ENCODE data around the gene NFIA.

Gene NFIA

DNA sequence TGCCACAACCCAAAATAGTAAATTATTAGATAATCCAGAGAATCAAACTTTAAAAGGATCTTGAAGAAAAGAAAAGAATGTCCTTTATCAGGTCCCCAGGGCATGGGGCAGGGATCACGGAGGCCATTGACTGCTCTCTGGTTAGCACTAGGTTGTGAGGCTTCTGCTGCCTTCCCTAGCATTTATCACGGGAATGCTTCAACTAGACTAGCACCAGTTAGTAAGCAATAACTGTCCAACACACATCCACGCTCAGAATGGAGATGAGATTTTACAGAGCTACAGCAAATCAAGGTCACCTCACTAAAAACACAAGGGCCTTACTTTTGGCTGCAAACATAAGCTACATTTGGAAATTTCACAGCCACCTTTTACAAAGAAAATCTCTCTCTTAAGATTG, 304.0 kb downstream of the NFIA start:
- no peaks in the 10 kb centered on the region for H3K27me3 ChIP-seq (replicated peaks)
- DNase-seq = no peak
- no peak overlapping the region for H3K27ac ChIP-seq
- H3K36me3 ChIP-seq (replicated peaks) = no peaks in the 10 kb centered on the region
- TF ChIP-seq, protein P1, sequence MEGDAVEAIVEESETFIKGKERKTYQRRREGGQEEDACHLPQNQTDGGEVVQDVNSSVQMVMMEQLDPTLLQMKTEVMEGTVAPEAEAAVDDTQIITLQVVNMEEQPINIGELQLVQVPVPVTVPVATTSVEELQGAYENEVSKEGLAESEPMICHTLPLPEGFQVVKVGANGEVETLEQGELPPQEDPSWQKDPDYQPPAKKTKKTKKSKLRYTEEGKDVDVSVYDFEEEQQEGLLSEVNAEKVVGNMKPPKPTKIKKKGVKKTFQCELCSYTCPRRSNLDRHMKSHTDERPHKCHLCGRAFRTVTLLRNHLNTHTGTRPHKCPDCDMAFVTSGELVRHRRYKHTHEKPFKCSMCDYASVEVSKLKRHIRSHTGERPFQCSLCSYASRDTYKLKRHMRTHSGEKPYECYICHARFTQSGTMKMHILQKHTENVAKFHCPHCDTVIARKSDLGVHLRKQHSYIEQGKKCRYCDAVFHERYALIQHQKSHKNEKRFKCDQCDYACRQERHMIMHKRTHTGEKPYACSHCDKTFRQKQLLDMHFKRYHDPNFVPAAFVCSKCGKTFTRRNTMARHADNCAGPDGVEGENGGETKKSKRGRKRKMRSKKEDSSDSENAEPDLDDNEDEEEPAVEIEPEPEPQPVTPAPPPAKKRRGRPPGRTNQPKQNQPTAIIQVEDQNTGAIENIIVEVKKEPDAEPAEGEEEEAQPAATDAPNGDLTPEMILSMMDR (IDR thresholded peaks at IDR 0.05; ENCODE audit: low read depth, low read length, missing control alignments) = no peak
- in situ Hi-C loops (cut with HindIII; ENCODE audit: low pct_ligation_motif_present, low sequenced_read_pairs) = no loop called here
- no peak overlapping the region for H3K4me3 ChIP-seq (ENCODE audit: low read depth, low read length)

DNA sequence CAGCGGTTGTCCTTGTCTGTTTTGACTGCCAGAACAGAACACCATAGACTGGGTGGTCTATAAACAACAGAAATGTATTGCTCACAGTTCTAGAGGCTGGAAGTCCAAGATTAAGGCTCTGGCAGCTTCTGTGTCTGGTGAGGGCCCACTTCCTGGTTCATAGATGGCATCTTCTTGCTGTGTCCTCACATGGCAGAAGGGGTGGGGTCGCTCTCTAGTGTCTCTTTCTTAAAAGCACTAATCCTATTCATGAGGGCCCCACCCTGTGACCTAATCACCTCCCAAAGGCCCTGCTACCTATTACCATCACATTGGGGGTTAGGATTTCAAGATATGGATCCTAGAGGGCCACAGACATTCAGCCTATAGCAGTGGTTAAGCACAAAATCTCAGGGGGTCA, 304.4 kb downstream of the NFIA start:
- Histone ChIP-seq H3K36me3 (replicated peaks) (no peaks in the 10 kb centered on the region), H3K4me3 (ENCODE audit: low read depth, low read length) (no peak overlapping the region), H3K27me3 (replicated peaks) (no peaks in the 10 kb centered on the region), H3K27ac (no peak overlapping the region)
- TF ChIP-seq, protein P1 (IDR thresholded peaks at IDR 0.05; ENCODE audit: low read depth, low read length, missing control alignments) = no peak
- no peak for DNase-seq
- in situ Hi-C loops (cut with HindIII; ENCODE audit: low pct_ligation_motif_present, low sequenced_read_pairs) = no loop called here

DNA sequence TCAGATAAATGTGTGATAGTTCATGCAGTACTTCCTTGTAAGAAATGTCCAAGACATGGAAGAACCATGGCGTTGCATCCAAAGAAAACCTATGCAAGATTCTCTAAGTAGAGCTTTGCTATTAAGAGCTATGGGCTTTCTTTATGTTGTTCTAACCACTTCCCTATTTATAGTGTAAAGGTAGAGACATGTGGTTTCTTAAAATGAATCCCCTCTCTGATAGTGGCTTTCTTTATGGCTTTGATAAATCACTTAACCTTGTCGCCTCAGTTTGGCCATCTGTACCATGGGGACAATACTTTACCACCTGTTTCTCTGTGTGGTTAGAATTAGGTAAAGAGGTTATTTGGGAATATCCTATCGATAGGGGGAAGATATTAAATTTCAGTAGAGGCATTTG, 305.5 kb downstream of the NFIA start:
- Histone ChIP-seq H3K27ac (peak overlapping the region; percentile 73), H3K27me3 (replicated peaks) (no peaks in the 10 kb centered on the region), H3K36me3 (replicated peaks) (no peaks in the 10 kb centered on the region), H3K4me3 (ENCODE audit: low read depth, low read length) (no peak overlapping the region)
- TF ChIP-seq, protein P1 (IDR thresholded peaks at IDR 0.05; ENCODE audit: low read depth, low read length, missing control alignments) = no peak
- DNase-seq = no peak
- in situ Hi-C loops (cut with HindIII; ENCODE audit: low pct_ligation_motif_present, low sequenced_read_pairs) = no loop called here

DNA sequence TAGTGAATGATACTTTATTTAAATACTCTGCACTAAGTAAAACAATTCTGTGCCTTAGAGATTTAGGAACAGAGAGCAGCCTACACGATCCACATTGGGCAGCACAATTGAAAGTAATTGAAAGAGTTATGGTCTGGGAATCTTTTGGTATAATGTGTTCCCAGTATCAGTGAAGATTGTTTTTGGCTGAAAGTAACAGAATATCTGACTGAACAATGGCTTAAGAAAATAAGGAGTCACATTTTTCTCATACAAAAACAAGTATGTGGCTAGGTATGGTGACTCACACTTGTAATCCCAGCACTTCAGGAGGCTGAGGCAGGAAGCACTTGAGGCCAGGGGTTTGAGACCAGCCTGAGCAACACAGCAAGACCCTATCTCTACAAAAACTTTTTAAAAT, 306.2 kb downstream of the NFIA start:
- Histone ChIP-seq H3K36me3 (replicated peaks) (no peaks in the 10 kb centered on the region), H3K27me3 (replicated peaks) (no peaks in the 10 kb centered on the region), H3K27ac (peak overlapping the region; percentile 73), H3K4me3 (ENCODE audit: low read depth, low read length) (no peak overlapping the region)
- in situ Hi-C loops (cut with HindIII; ENCODE audit: low pct_ligation_motif_present, low sequenced_read_pairs) = no loop called here
- TF ChIP-seq, protein P1 (IDR thresholded peaks at IDR 0.05; ENCODE audit: low read depth, low read length, missing control alignments) = no peak
- peak; percentile 66 for DNase-seq

DNA sequence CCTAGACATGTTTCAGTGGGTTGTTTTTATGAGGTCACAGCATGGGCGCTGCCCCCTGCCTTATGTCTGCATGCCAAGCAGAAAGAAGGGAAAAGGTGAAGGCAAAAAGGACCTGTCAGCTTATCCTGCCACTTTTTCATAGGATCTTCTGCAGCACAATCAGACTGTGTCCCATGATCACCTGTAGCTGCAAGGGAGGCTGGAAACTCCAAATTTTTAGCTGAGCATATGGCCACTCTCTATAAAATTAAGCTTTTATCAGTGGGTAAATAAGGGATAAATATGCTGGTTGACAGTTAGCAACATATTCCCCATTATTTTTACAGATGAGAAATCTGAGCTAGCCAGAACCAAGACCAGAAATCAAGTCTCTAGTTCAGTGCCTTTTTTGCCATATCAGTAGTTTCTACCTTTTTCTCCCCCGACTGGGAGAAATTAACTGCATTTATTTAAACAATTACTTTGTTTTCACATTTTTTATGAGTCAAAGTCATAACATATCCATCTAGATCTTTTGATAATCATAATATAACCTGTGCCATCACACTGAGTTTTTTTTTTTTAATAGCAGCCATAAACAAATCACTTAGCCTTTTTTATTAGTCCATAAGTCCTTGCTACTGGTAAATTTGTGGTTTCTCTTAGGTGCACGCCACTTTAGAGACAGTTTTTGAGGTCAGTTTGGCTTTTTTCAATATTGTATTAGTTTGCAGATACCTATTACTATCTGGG, 307.0 kb downstream of the NFIA start:
- no peak for DNase-seq
- no peaks in the 10 kb centered on the region for H3K27me3 ChIP-seq (replicated peaks)
- no peaks in the 10 kb centered on the region for H3K36me3 ChIP-seq (replicated peaks)
- in situ Hi-C loops (cut with HindIII; ENCODE audit: low pct_ligation_motif_present, low sequenced_read_pairs) = no loop called here
- no peak overlapping the region for H3K27ac ChIP-seq
- no peak overlapping the region for H3K4me3 ChIP-seq (ENCODE audit: low read depth, low read length)
- TF ChIP-seq, protein P1 (IDR thresholded peaks at IDR 0.05; ENCODE audit: low read depth, low read length, missing control alignments) = no peak
